Measurements from ENCODE around the gene GABBR2. TPM values are rescaled to one million over a fixed set of nuclear protein-coding genes. Genes with fewer than 3 reads are reported as not detected.

Gene GABBR2
- total and polyA plus RNA-seq, 2 donors (not counting 1 experiment from before 2014, with no cell fraction given): 0.03 TPM; not detected in 1

- DNase-seq (no peak), ATAC-seq (ENCODE audit: low read depth) (no peak)
- 89% methylated on average over 5 of the region's 5 CpGs for WGBS (ENCODE audit: insufficient coverage)
- intact Hi-C loops (cut with micrococcal nuclease): no loop called here
- no peak overlapping the region for H2AFZ ChIP-seq (ENCODE audit: insufficient read depth, low read depth, low read length, poor library complexity, severe bottlenecking)
- no peak overlapping the region for H3K4me3 Mint-ChIP-seq
- H3K9me3 Mint-ChIP-seq (ENCODE audit: insufficient read depth): peaks cover 2% of the 10 kb centered on the region
- H3K79me2 ChIP-seq (ENCODE audit: control insufficient read depth, insufficient read depth, low read length): no peaks in the 10 kb centered on the region
- TF ChIP-seq CTCF (IDR thresholded peaks at IDR 0.05): no peak
- no peak for TF ChIP-seq EZH2 (IDR thresholded peaks at IDR 0.05; ENCODE audit: borderline replicate concordance, insufficient read depth, low read depth, low read length, poor library complexity, severe bottlenecking)
- peaks cover 15% of the 10 kb centered on the region for H3K27me3 Mint-ChIP-seq
- ChIA-PET POLR2A (no interaction called here), CTCF (no interaction called here)
- no peak overlapping the region for H3K4me2 ChIP-seq (replicated peaks; ENCODE audit: low read depth, low read length, poor library complexity, severe bottlenecking)
- H3K9me3 ChIP-seq (ENCODE audit: control extremely low read depth in 1 of 3, control insufficient read depth in 2 of 3, insufficient read depth in 1 of 3, low read length in 2 of 3): peaks cover 0 to 3% (median 0%) of the 10 kb centered on the region in 3 donors
- no peaks in the 10 kb centered on the region for H3K36me3 ChIP-seq (replicated peaks in 1 of 2; ENCODE audit: control extremely low read depth in 1 of 2, control insufficient read depth in 1 of 2, extremely low read depth in 1 of 2, insufficient read depth in 2 of 2, low read length in 1 of 2)
- peaks cover 0 to 13% (median 0%) of the 10 kb centered on the region in 4 experiments for H3K27me3 ChIP-seq (replicated peaks in 1 of 4; ENCODE audit: control extremely low read depth in 1 of 4, control insufficient read depth in 3 of 4, insufficient read depth in 4 of 4, low read length in 3 of 4)
- H4K20me1 ChIP-seq (ENCODE audit: control insufficient read depth, insufficient read depth, low read length, poor library complexity, severe bottlenecking): no peaks in the 10 kb centered on the region
- no peak overlapping the region for H3K27ac ChIP-seq (ENCODE audit: low read length in 2 of 2)
- no peaks in the 10 kb centered on the region for H3K4me1 Mint-ChIP-seq
- H3K4me1 ChIP-seq (ENCODE audit: control insufficient read depth in 2 of 2, insufficient read depth in 2 of 2, low read length in 2 of 2): no peaks in the 10 kb centered on the region
- no peak overlapping the region for H3K27ac Mint-ChIP-seq
- H3K9ac ChIP-seq (ENCODE audit: low read length): no peak overlapping the region
- no peak overlapping the region for H3K4me3 ChIP-seq (ENCODE audit: control extremely low read depth in 1 of 5, extremely low read depth in 1 of 5, insufficient read depth in 1 of 5, low read depth in 2 of 5, low read length in 4 of 5)
These were observed 205.8 kb downstream of the GABBR2 start for GRCh38 chr9:98502976-98503325.

- peaks cover 0 to 10% (median 0%) of the 10 kb centered on the region in 4 experiments for H3K27me3 ChIP-seq (replicated peaks in 1 of 4; ENCODE audit: control extremely low read depth in 1 of 4, control insufficient read depth in 3 of 4, insufficient read depth in 4 of 4, low read length in 3 of 4)
- no peaks in the 10 kb centered on the region for H3K79me2 ChIP-seq (ENCODE audit: control insufficient read depth, insufficient read depth, low read length)
- peaks cover 0 to 3% (median 0%) of the 10 kb centered on the region in 3 donors for H3K9me3 ChIP-seq (ENCODE audit: control extremely low read depth in 1 of 3, control insufficient read depth in 2 of 3, insufficient read depth in 1 of 3, low read length in 2 of 3)
- H3K27ac ChIP-seq (ENCODE audit: low read length in 2 of 2): no peak overlapping the region
- intact Hi-C loops (cut with micrococcal nuclease): no loop called here
- no peak overlapping the region for H3K4me2 ChIP-seq (replicated peaks; ENCODE audit: low read depth, low read length, poor library complexity, severe bottlenecking)
- H3K36me3 ChIP-seq (replicated peaks in 1 of 2; ENCODE audit: control extremely low read depth in 1 of 2, control insufficient read depth in 1 of 2, extremely low read depth in 1 of 2, insufficient read depth in 2 of 2, low read length in 1 of 2): no peaks in the 10 kb centered on the region
- POLR2A ChIA-PET: no interaction called here
- Mint-ChIP-seq H3K4me3 (no peak overlapping the region), H3K27me3 (peaks cover 15% of the 10 kb centered on the region), H3K27ac (no peak overlapping the region), H3K4me1 (no peaks in the 10 kb centered on the region), H3K9me3 (ENCODE audit: insufficient read depth) (peaks cover 2% of the 10 kb centered on the region)
- no peak for ATAC-seq (ENCODE audit: low read depth)
- no peaks in the 10 kb centered on the region for H4K20me1 ChIP-seq (ENCODE audit: control insufficient read depth, insufficient read depth, low read length, poor library complexity, severe bottlenecking)
- H2AFZ ChIP-seq (ENCODE audit: insufficient read depth, low read depth, low read length, poor library complexity, severe bottlenecking): no peak overlapping the region
- H3K4me1 ChIP-seq (ENCODE audit: control insufficient read depth in 2 of 2, insufficient read depth in 2 of 2, low read length in 2 of 2): no peaks in the 10 kb centered on the region
- 88% methylated on average over 5 of the region's 6 CpGs for WGBS (ENCODE audit: insufficient coverage)
- no peak for DNase-seq
- CTCF ChIA-PET: no interaction called here
- no peak overlapping the region for H3K9ac ChIP-seq (ENCODE audit: low read length)
- TF ChIP-seq CTCF (IDR thresholded peaks at IDR 0.05) (no peak), EZH2 (IDR thresholded peaks at IDR 0.05; ENCODE audit: borderline replicate concordance, insufficient read depth, low read depth, low read length, poor library complexity, severe bottlenecking) (no peak)
- no peak overlapping the region for H3K4me3 ChIP-seq (ENCODE audit: control extremely low read depth in 1 of 5, extremely low read depth in 1 of 5, insufficient read depth in 1 of 5, low read depth in 2 of 5, low read length in 4 of 5)
These were observed 206.3 kb downstream of the GABBR2 start for GRCh38 chr9:98502311-98502975.

Data from B cell (primary cell).